Mononuclear cell (primary cell): ENCODE results near the gene PCDHAC1. TPM values are rescaled to one million over a fixed set of nuclear protein-coding genes. Genes with fewer than 3 reads are reported as not detected.

ENCODE experiments used
- H3K27me3 ChIP-seq: 2 replicates; pipeline ENCODE4 v1.6.0; 2011; ENCODE audit warnings: low read length, control low read depth; ENCODE audit not compliant: insufficient read depth
- H3K4me1 ChIP-seq: 2 replicates; pipeline ENCODE4 v1.5.1; 2011; ENCODE audit warnings: mild to moderate bottlenecking, low read length, control low read depth; ENCODE audit not compliant: insufficient read depth
- H3K4me3 ChIP-seq: 2 replicates; pipeline ENCODE4 v1.5.1; 2011; ENCODE audit warnings: mild to moderate bottlenecking, low read length, moderate library complexity
- H3K9me3 ChIP-seq: 2 replicates; pipeline ENCODE4 v1.5.1; 2011; ENCODE audit warnings: low read depth, mild to moderate bottlenecking, control low read depth, low read length
- total RNA-seq: library from RNA; depleted of rRNA; stranded (reverse); fragments of >200 nt; gene quantifications from one replicate; pipeline ENCODE4 v1.2.3, GENCODE V29; 2012

The PCDHAC1 gene
- total RNA-seq, 1 donor = not detected

DNA sequence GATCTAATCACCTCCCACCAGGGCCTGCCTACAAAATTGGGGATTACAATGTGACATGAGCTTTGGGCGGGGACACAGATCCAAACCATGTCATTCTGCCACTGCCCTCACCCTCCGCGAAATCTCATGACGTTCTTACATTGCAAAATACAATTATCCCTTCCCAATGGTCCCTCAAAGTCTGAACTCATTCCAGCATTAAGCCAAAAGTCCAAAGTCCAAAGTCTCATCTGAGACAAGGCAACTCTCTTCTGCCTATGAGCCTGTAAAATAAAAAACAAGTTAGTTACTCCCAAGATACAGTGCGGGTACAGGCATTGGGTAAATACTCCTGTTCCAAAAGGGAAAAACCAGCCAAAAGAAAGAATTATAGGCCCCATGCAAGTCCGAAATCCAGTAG, 25.5 kb downstream of the PCDHAC1 start:
- no peak overlapping the region for H3K4me3 ChIP-seq
- no peaks in the 10 kb centered on the region for H3K9me3 ChIP-seq
- no peaks in the 10 kb centered on the region for H3K4me1 ChIP-seq
- no peaks in the 10 kb centered on the region for H3K27me3 ChIP-seq

GRCh38 chr5:140953234-140953633, 27.1 kb downstream of the PCDHAC1 start:
- no peaks in the 10 kb centered on the region for H3K9me3 ChIP-seq
- no peak overlapping the region for H3K4me3 ChIP-seq
- no peaks in the 10 kb centered on the region for H3K4me1 ChIP-seq
- no peaks in the 10 kb centered on the region for H3K27me3 ChIP-seq

GRCh38 chr5:140962190-140962589, 36.1 kb downstream of the PCDHAC1 start:
- Histone ChIP-seq H3K9me3 (no peaks in the 10 kb centered on the region), H3K4me1 (no peaks in the 10 kb centered on the region), H3K27me3 (peaks cover 24% of the 10 kb centered on the region), H3K4me3 (no peak overlapping the region)

GRCh38 chr5:140964356-140964755, 38.3 kb downstream of the PCDHAC1 start:
- peaks cover 33% of the 10 kb centered on the region for H3K27me3 ChIP-seq
- no peak overlapping the region for H3K4me3 ChIP-seq
- no peaks in the 10 kb centered on the region for H3K9me3 ChIP-seq
- no peaks in the 10 kb centered on the region for H3K4me1 ChIP-seq

GRCh38 chr5:140965905-140966292, 39.8 kb downstream of the PCDHAC1 start:
- no peak overlapping the region for H3K4me3 ChIP-seq
- peaks cover 33% of the 10 kb centered on the region for H3K27me3 ChIP-seq
- H3K9me3 ChIP-seq = no peaks in the 10 kb centered on the region

GRCh38 chr5:140966293-140967225, 40.5 kb downstream of the PCDHAC1 start, which contains the start of gene PCDHAC2:
TSS of gene PCDHAC2 (plus strand) at chr5:140966476. CDS start at chr5:140966767, 291 bp downstream.
- Histone ChIP-seq H3K27me3 (peaks cover 33% of the 10 kb centered on the region), H3K9me3 (no peaks in the 10 kb centered on the region), H3K4me3 (no peak within 1 kb of the TSS), H3K4me1 (no peaks in the 10 kb centered on the region)

More at GRCh38 chr5:140965905-140966292, 39.8 kb downstream of the PCDHAC1 start:
- H3K4me1 ChIP-seq = no peaks in the 10 kb centered on the region

GRCh38 chr5:140967226-140967893, 41.3 kb downstream of the PCDHAC1 start:
- H3K9me3 ChIP-seq = no peaks in the 10 kb centered on the region
- no peak overlapping the region for H3K4me3 ChIP-seq
- H3K4me1 ChIP-seq = no peaks in the 10 kb centered on the region
- peaks cover 33% of the 10 kb centered on the region for H3K27me3 ChIP-seq

DNA sequence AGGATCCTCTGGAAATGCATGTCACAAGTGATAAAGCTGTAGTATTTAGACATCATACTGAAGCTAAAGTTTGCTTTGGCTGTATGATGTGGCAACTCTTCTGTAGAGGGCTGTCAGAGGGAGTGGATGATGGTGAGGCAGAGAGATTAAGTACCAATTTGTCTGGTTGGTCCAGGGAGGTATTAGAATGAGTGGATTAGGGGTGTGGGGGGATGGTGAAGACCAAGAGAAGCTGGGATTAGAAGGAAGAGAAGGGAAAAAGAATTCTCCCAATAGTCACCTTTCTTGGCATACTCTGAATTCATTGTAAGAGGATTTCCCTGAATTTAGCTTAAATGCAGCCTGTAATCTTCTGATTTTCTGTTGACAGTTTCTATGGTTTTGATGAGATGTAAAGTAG, 43.8 kb downstream of the PCDHAC1 start:
- peaks cover 29% of the 10 kb centered on the region for H3K27me3 ChIP-seq
- H3K4me3 ChIP-seq = no peak overlapping the region
- no peaks in the 10 kb centered on the region for H3K4me1 ChIP-seq
- H3K9me3 ChIP-seq = no peaks in the 10 kb centered on the region

- Histone ChIP-seq H3K9me3 (no peaks in the 10 kb centered on the region), H3K4me3 (no peak overlapping the region), H3K4me1 (no peaks in the 10 kb centered on the region), H3K27me3 (no peaks in the 10 kb centered on the region)
Measured at GRCh38 chr5:140973550-140973949, 47.5 kb downstream of the PCDHAC1 start.

GRCh38 chr5:140977003-140977402, 50.9 kb downstream of the PCDHAC1 start:
- Histone ChIP-seq H3K4me1 (no peaks in the 10 kb centered on the region), H3K27me3 (no peaks in the 10 kb centered on the region), H3K4me3 (no peak overlapping the region), H3K9me3 (no peaks in the 10 kb centered on the region)

GRCh38 chr5:140978260-140978659, 52.2 kb downstream of the PCDHAC1 start:
- Histone ChIP-seq H3K4me3 (no peak overlapping the region), H3K9me3 (no peaks in the 10 kb centered on the region), H3K4me1 (no peaks in the 10 kb centered on the region), H3K27me3 (no peaks in the 10 kb centered on the region)

DNA sequence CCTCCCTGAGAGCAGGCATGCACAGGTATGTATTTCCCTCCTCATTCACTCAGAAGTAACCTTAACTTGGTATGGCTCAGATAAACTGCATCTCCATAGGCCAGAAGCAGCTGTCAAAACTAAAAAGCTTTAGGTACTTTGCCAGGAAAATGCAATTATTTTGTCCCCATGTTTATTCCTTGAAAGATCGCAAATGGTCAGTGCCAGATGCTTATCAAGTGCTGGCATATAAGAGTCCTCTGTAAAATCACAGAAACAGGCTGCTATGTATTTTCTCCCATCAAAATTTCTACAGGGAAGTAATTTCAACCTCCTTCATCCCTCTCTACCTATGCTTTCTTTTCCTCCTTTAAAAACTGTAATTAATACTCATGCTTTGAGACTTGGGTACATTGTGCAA, 52.9 kb downstream of the PCDHAC1 start:
- Histone ChIP-seq H3K4me1 (no peaks in the 10 kb centered on the region), H3K4me3 (no peak overlapping the region), H3K9me3 (no peaks in the 10 kb centered on the region), H3K27me3 (no peaks in the 10 kb centered on the region)

Other genes with a start within 250 kb of the PCDHAC1 start
- gene HARS1, start 234.9 kb upstream of the PCDHAC1 start, total RNA-seq = 26.0 TPM
- gene HARS2, start 234.8 kb upstream of the PCDHAC1 start, total RNA-seq = 31.8 TPM
- 34.2 TPM for gene ZMAT2, start 225.9 kb upstream of the PCDHAC1 start, total RNA-seq
- gene PCDHA1, start 140.2 kb upstream of the PCDHAC1 start, total RNA-seq = not detected
- gene PCDHA2, start 131.4 kb upstream of the PCDHAC1 start, total RNA-seq = not detected
- not detected for gene PCDHA3, start 125.2 kb upstream of the PCDHAC1 start, total RNA-seq
- gene PCDHA4, start 119.2 kb upstream of the PCDHAC1 start, total RNA-seq = not detected
- under 0.01 TPM for gene PCDHA5, start 104.7 kb upstream of the PCDHAC1 start, total RNA-seq
- not detected for gene PCDHA6, start 98.3 kb upstream of the PCDHAC1 start, total RNA-seq
- not detected for gene PCDHA7, start 92.0 kb upstream of the PCDHAC1 start, total RNA-seq
- not detected for gene PCDHA8, start 85.1 kb upstream of the PCDHAC1 start, total RNA-seq
- not detected for gene PCDHA9, start 77.9 kb upstream of the PCDHAC1 start, total RNA-seq
- not detected for gene PCDHA10, start 70.4 kb upstream of the PCDHAC1 start, total RNA-seq
- 0.10 TPM for gene PCDHA11, start 57.3 kb upstream of the PCDHAC1 start, total RNA-seq
- not detected for gene PCDHA12, start 51.0 kb upstream of the PCDHAC1 start, total RNA-seq
- not detected for gene PCDHA13, start 44.2 kb upstream of the PCDHAC1 start, total RNA-seq
- not detected for gene PCDHAC2, start 40.2 kb downstream of the PCDHAC1 start, total RNA-seq
- under 0.01 TPM for gene PCDHB1, start 125.1 kb downstream of the PCDHAC1 start, total RNA-seq
- gene PCDHB2, start 168.3 kb downstream of the PCDHAC1 start, total RNA-seq = 0.10 TPM
- gene PCDHB3, start 174.2 kb downstream of the PCDHAC1 start, total RNA-seq = under 0.01 TPM
- not detected for gene PCDHB4, start 195.5 kb downstream of the PCDHAC1 start, total RNA-seq
- 0.10 TPM for gene PCDHB5, start 208.9 kb downstream of the PCDHAC1 start, total RNA-seq
- gene PCDHB6, start 223.8 kb downstream of the PCDHAC1 start, total RNA-seq = not detected
- under 0.01 TPM for gene PCDHB7, start 246.3 kb downstream of the PCDHAC1 start, total RNA-seq